HG03135 (cell line): ENCODE measurements around the gene BANK1.

Experiments
- ATAC-seq: cut with Tn5 transposase; IDR thresholded peaks from one replicate; pipeline ENCODE4 v1.9.1; 2021; ENCODE audit warnings: mild to moderate bottlenecking, moderate library complexity; ENCODE audit not compliant: unreplicated experiment

Gene BANK1

GRCh38 chr4:101790521-101791181 lies at the start of gene BANK1:
TSS of gene BANK1 (plus strand) at chr4:101790730. CDS start at chr4:101790881, 151 bp downstream.
- ATAC-seq: peak; percentile 100

GRCh38 chr4:101753721-101754120 lies 36.8 kb upstream of the BANK1 start:
- no peak for ATAC-seq

- ATAC-seq: no peak
Measured at GRCh38 chr4:101756181-101756580, 34.3 kb upstream of the BANK1 start.

- no peak for ATAC-seq
Measured at GRCh38 chr4:101761405-101761804, 29.1 kb upstream of the BANK1 start.

- ATAC-seq: no peak
Measured at GRCh38 chr4:101762025-101762424, 28.5 kb upstream of the BANK1 start.

- ATAC-seq: no peak
Measured at GRCh38 chr4:101762534-101762933, 28.0 kb upstream of the BANK1 start.

- ATAC-seq: no peak
Measured at GRCh38 chr4:101763576-101763975, 27.0 kb upstream of the BANK1 start.

- ATAC-seq: no peak
Measured at GRCh38 chr4:101774807-101775206, 15.7 kb upstream of the BANK1 start.

GRCh38 chr4:101777431-101777830 lies 13.1 kb upstream of the BANK1 start:
- ATAC-seq: no peak

GRCh38 chr4:101780284-101780683 lies 10.2 kb upstream of the BANK1 start:
- no peak for ATAC-seq

- ATAC-seq: no peak
Measured at GRCh38 chr4:101782546-101782945, 8.0 kb upstream of the BANK1 start.

GRCh38 chr4:101784957-101785356 lies 5.6 kb upstream of the BANK1 start:
- ATAC-seq: no peak

GRCh38 chr4:101785486-101785885 lies 5.0 kb upstream of the BANK1 start:
- no peak for ATAC-seq

- ATAC-seq: no peak
Measured at GRCh38 chr4:101787701-101788316, 2.7 kb upstream of the BANK1 start.

- ATAC-seq: peak; percentile 5
Measured at GRCh38 chr4:101791182-101791558, 640 bp downstream of the BANK1 start.

GRCh38 chr4:101792056-101792590 lies 1.6 kb downstream of the BANK1 start:
- ATAC-seq: no peak

- ATAC-seq: no peak
Measured at GRCh38 chr4:101793397-101793796, 2.9 kb downstream of the BANK1 start.

- no peak for ATAC-seq
Measured at GRCh38 chr4:101794806-101795205, 4.3 kb downstream of the BANK1 start.

- ATAC-seq: no peak
Measured at GRCh38 chr4:101795704-101796103, 5.2 kb downstream of the BANK1 start.

GRCh38 chr4:101801958-101802357 lies 11.4 kb downstream of the BANK1 start:
- no peak for ATAC-seq

GRCh38 chr4:101806914-101807313 lies 16.4 kb downstream of the BANK1 start:
- ATAC-seq: peak; percentile 97

- peak; percentile 37 for ATAC-seq
Measured at GRCh38 chr4:101807351-101807750, 16.8 kb downstream of the BANK1 start.
